Hepatic stellate cell (primary cell): ENCODE data around the gene DHRS3.

ENCODE experiments used
- DNase-seq: peaks from one replicate; pipeline ENCODE4 v3.0.0; 2011; ENCODE audit warnings: low spot score

Gene DHRS3

GRCh38 chr1:12552951-12553921, 64.8 kb downstream of the DHRS3 start:
- DNase-seq, result peak; percentile 48

GRCh38 chr1:12552111-12552888, 65.7 kb downstream of the DHRS3 start:
- DNase-seq, result no peak

GRCh38 chr1:12551584-12551983, 66.4 kb downstream of the DHRS3 start:
- DNase-seq, result no peak

- DNase-seq, result peak; percentile 88
Observed at GRCh38 chr1:12549460-12550349, 68.3 kb downstream of the DHRS3 start.

GRCh38 chr1:12548973-12549459, 69.0 kb downstream of the DHRS3 start:
- DNase-seq, result peak; percentile 69

GRCh38 chr1:12548279-12548972, 69.6 kb downstream of the DHRS3 start:
- DNase-seq, result no peak

- DNase-seq, result no peak
Observed at GRCh38 chr1:12547586-12548225, 70.3 kb downstream of the DHRS3 start.

GRCh38 chr1:12546771-12547585, 71.0 kb downstream of the DHRS3 start:
- no peak for DNase-seq

- DNase-seq, result no peak
Observed at GRCh38 chr1:12544992-12545391, 73.0 kb downstream of the DHRS3 start.

GRCh38 chr1:12544357-12544756, 73.7 kb downstream of the DHRS3 start:
- DNase-seq, result no peak

- DNase-seq, result no peak
Observed at GRCh38 chr1:12543740-12544154, 74.3 kb downstream of the DHRS3 start.

- no peak for DNase-seq
Observed at GRCh38 chr1:12542616-12543592, 75.1 kb downstream of the DHRS3 start.

- no peak for DNase-seq
Observed at GRCh38 chr1:12542138-12542465, 75.9 kb downstream of the DHRS3 start.

GRCh38 chr1:12541274-12542137, 76.5 kb downstream of the DHRS3 start:
- no peak for DNase-seq

- DNase-seq, result no peak
Observed at GRCh38 chr1:12540580-12541273, 77.3 kb downstream of the DHRS3 start.

GRCh38 chr1:12539705-12540579, 78.1 kb downstream of the DHRS3 start:
- peak; percentile 82 for DNase-seq
